MM.1S (cell line): ENCODE results near the gene KRTAP10-9.

Experiments
- CTCF ChIP-seq: fragments of 300-600 bp; sonication (generic); IDR thresholded peaks from 2 replicates; pipeline ENCODE4 v1.5.1; 2016; ENCODE audit warnings: antibody characterized with exemption, low read length, mixed read lengths
- EZH2 ChIP-seq: fragments of 300-600 bp; sonication (generic); optimal IDR thresholded peaks from 2 replicates; pipeline ENCODE3; 2017; ENCODE audit warnings: low read depth, mild to moderate bottlenecking, antibody characterized with exemption, low read length, mixed read lengths
- EZH2phosphoT487 ChIP-seq: fragments of 300-600 bp; sonication (generic); IDR thresholded peaks from 2 replicates; pipeline ENCODE4 v1.6.1; 2018; ENCODE audit warnings: antibody characterized with exemption, low read length

GRCh38 chr21:44625756-44626155 is 1.1 kb upstream of the KRTAP10-9 start:
- TF ChIP-seq CTCF (no peak), EZH2 (no peak), EZH2phosphoT487 (no peak)
